RKO (cell line): ENCODE measurements around the gene MRAP.

Experiments
- DNase-seq: peaks from one replicate; pipeline ENCODE4 v3.0.0-alpha.2; 2016; ENCODE audit warnings: low spot score

The MRAP gene

GRCh38 chr21:32349333-32349944, 50.8 kb downstream of the MRAP start:
- DNase-seq, result no peak

GRCh38 chr21:32350211-32350980, 51.7 kb downstream of the MRAP start:
- no peak for DNase-seq

- DNase-seq, result no peak
Observed at GRCh38 chr21:32350981-32351380, 52.3 kb downstream of the MRAP start.

GRCh38 chr21:32351428-32351827, 52.8 kb downstream of the MRAP start:
- DNase-seq, result no peak

GRCh38 chr21:32352526-32352925, 53.9 kb downstream of the MRAP start:
- no peak for DNase-seq

GRCh38 chr21:32353002-32353711, 54.5 kb downstream of the MRAP start:
- DNase-seq, result no peak

- no peak for DNase-seq
Observed at GRCh38 chr21:32356874-32357395, 58.3 kb downstream of the MRAP start.

- DNase-seq, result peak; percentile 39
Observed at GRCh38 chr21:32359719-32360260, 61.1 kb downstream of the MRAP start.

GRCh38 chr21:32360401-32360975, 61.8 kb downstream of the MRAP start:
- no peak for DNase-seq
